PC-9 (cell line): ENCODE measurements around the gene ACTRT2. TPM values are rescaled to one million over a fixed set of nuclear protein-coding genes. Genes with fewer than 3 reads are reported as not detected.

Experiments used
- BruUV-seq: library from RNA; stranded (reverse); fragments of 400-500 nt; replicated peaks from 2 replicates; lab custom pipeline; 2021; lab: Mats Ljungman, UMichigan
- CTCF ChIA-PET: fragments of 300-600 bp; sonication (Branson Sonifier 250); formaldehyde crosslinking; loops from one replicate; lab custom pipeline; 2022; ENCODE audit warnings: antibody characterized with exemption; lab: Charles Lee
- POLR2A ChIA-PET: fragments of 300-600 bp; sonication (Branson Sonifier 250); formaldehyde crosslinking; loops from one replicate; lab custom pipeline; 2022; ENCODE audit warnings: antibody characterized with exemption; ENCODE audit not compliant: unreplicated experiment; lab: Charles Lee
- DNase-seq, 2 experiments: peaks; one replicate each; pipeline versions ENCODE4 v3.0.0 to v3.0.0-alpha.2; 2015 to 2022; ENCODE audit warnings: mixed read lengths in 1 of 2
- H2AFZ ChIP-seq: fragments of 200-600 bp; sonication (generic); 2 replicates; pipeline ENCODE4 v1.8.1; 2017; ENCODE audit warnings: antibody characterized with exemption
- H3F3A ChIP-seq: fragments of 200-600 bp; sonication (generic); 2 replicates; pipeline ENCODE4 v1.8.1; 2017; ENCODE audit warnings: antibody characterized with exemption, mild to moderate bottlenecking, low read depth; ENCODE audit not compliant: insufficient read depth
- H3K27ac ChIP-seq: fragments of 200-600 bp; sonication (generic); 2 replicates; pipeline ENCODE4 v1.6.1; 2016; ENCODE audit warnings: mixed run types
- H3K27me3 ChIP-seq: fragments of 200-600 bp; sonication (generic); 2 replicates; pipeline ENCODE4 v1.6.1; 2016; ENCODE audit warnings: low read depth, mixed run types; ENCODE audit not compliant: insufficient read depth
- H3K36me3 ChIP-seq: fragments of 200-600 bp; sonication (generic); 2 replicates; pipeline ENCODE4 v1.6.1; 2016; ENCODE audit warnings: low read depth, mixed run types
- H3K4me1 ChIP-seq: fragments of 200-600 bp; sonication (generic); replicated peaks from 2 replicates; pipeline ENCODE4 v1.6.1; 2016; ENCODE audit warnings: mixed run types; ENCODE audit not compliant: insufficient read depth
- H3K4me2 ChIP-seq: fragments of 200-600 bp; sonication (generic); 2 replicates; pipeline ENCODE4 v1.6.1; 2017; ENCODE audit warnings: mixed run types
- H3K4me3 ChIP-seq: fragments of 200-600 bp; sonication (generic); 2 replicates; pipeline ENCODE4 v1.6.1; 2016; ENCODE audit warnings: mixed run types
- H3K79me2 ChIP-seq: fragments of 200-600 bp; sonication (generic); 2 replicates; pipeline ENCODE4 v1.6.1; 2017; ENCODE audit warnings: low read depth, mixed run types
- H3K9me2 ChIP-seq: fragments of 200-600 bp; sonication (generic); 2 replicates; pipeline ENCODE4 v1.8.1; 2017; ENCODE audit warnings: mild to moderate bottlenecking; ENCODE audit not compliant: insufficient read depth
- H3K9me3 ChIP-seq: fragments of 200-600 bp; sonication (generic); 2 replicates; pipeline ENCODE4 v1.8.1; 2016; ENCODE audit warnings: low read depth; ENCODE audit not compliant: insufficient read depth
- H4K20me1 ChIP-seq: fragments of 200-600 bp; sonication (generic); 2 replicates; pipeline ENCODE4 v1.8.1; 2017; ENCODE audit not compliant: insufficient read depth
- CTCF ChIP-seq: fragments of 200-600 bp; sonication (generic); conservative IDR thresholded peaks from 2 replicates; pipeline ENCODE4 v1.6.1; 2017; ENCODE audit warnings: mixed run types, antibody characterized with exemption, mild to moderate bottlenecking, moderate library complexity
- EZH2 ChIP-seq: fragments of 200-600 bp; sonication (generic); IDR thresholded peaks from 2 replicates; pipeline ENCODE4 v1.8.0; 2017; ENCODE audit warnings: antibody characterized with exemption, low read depth
- intact Hi-C: fragments of 100-400 bp; cut with micrococcal nuclease; formaldehyde crosslinking; loops from one replicate; pipeline ENCODE4 v1.10.0; 2022; ENCODE audit not compliant: unreplicated experiment
- total RNA-seq: library from RNA; stranded (reverse); gene quantifications from 2 replicates; pipeline ENCODE4 v1.2.3, GENCODE V29; 2021

Gene ACTRT2
- total RNA-seq, 1 experiment from 2014 or later = not detected

- no peaks in the 10 kb centered on the region for H3K36me3 ChIP-seq
- H3K79me2 ChIP-seq = no peaks in the 10 kb centered on the region
- no peak overlapping the region for H3K27ac ChIP-seq
- no peak for TF ChIP-seq EZH2
- TF ChIP-seq CTCF = no peak
- no TSS peak for BruUV-seq
- H3F3A ChIP-seq = no peaks in the 10 kb centered on the region
- no peaks in the 10 kb centered on the region for H4K20me1 ChIP-seq
- H3K9me3 ChIP-seq = no peaks in the 10 kb centered on the region
- H2AFZ ChIP-seq = no peak overlapping the region
- ChIA-PET POLR2A (no interaction called here), CTCF (no interaction called here)
- H3K4me2 ChIP-seq = no peak overlapping the region
- intact Hi-C loops = no loop called here
- no peaks in the 10 kb centered on the region for H3K4me1 ChIP-seq
- H3K9me2 ChIP-seq = no peaks in the 10 kb centered on the region
- no peak overlapping the region for H3K4me3 ChIP-seq
- H3K27me3 ChIP-seq = peaks cover 91% of the 10 kb centered on the region
- DNase-seq = no peak
Observed at GRCh38 chr1:3001471-3002348, 19.6 kb upstream of the ACTRT2 start.

- no peak for DNase-seq
- no peaks in the 10 kb centered on the region for H3K4me1 ChIP-seq
- peaks cover 85% of the 10 kb centered on the region for H3K27me3 ChIP-seq
- ChIA-PET POLR2A (no interaction called here), CTCF (no interaction called here)
- H3F3A ChIP-seq = no peaks in the 10 kb centered on the region
- no peaks in the 10 kb centered on the region for H3K36me3 ChIP-seq
- H3K27ac ChIP-seq = no peak overlapping the region
- H3K9me2 ChIP-seq = no peaks in the 10 kb centered on the region
- H4K20me1 ChIP-seq = no peaks in the 10 kb centered on the region
- H3K4me3 ChIP-seq = no peak overlapping the region
- BruUV-seq = no TSS peak
- H2AFZ ChIP-seq = no peak overlapping the region
- no peak for TF ChIP-seq CTCF
- TF ChIP-seq EZH2 = no peak
- intact Hi-C loops = no loop called here
- no peaks in the 10 kb centered on the region for H3K79me2 ChIP-seq
- H3K4me2 ChIP-seq = no peak overlapping the region
- no peaks in the 10 kb centered on the region for H3K9me3 ChIP-seq
Observed at GRCh38 chr1:3002349-3003038, 18.8 kb upstream of the ACTRT2 start.

- TF ChIP-seq EZH2 (no peak), CTCF (no peak)
- intact Hi-C loops = no loop called here
- H3K27ac ChIP-seq = no peak overlapping the region
- H3F3A ChIP-seq = no peaks in the 10 kb centered on the region
- POLR2A ChIA-PET = no interaction called here
- no peaks in the 10 kb centered on the region for H3K79me2 ChIP-seq
- H3K4me2 ChIP-seq = no peak overlapping the region
- H3K4me1 ChIP-seq = no peaks in the 10 kb centered on the region
- H3K36me3 ChIP-seq = no peaks in the 10 kb centered on the region
- CTCF ChIA-PET = no interaction called here
- no peak overlapping the region for H3K4me3 ChIP-seq
- peaks cover 79% of the 10 kb centered on the region for H3K27me3 ChIP-seq
- no peaks in the 10 kb centered on the region for H3K9me2 ChIP-seq
- no peak overlapping the region for H2AFZ ChIP-seq
- DNase-seq = no peak
- no peaks in the 10 kb centered on the region for H3K9me3 ChIP-seq
- H4K20me1 ChIP-seq = no peaks in the 10 kb centered on the region
- no TSS peak for BruUV-seq
Observed at GRCh38 chr1:3003039-3003940, 18.0 kb upstream of the ACTRT2 start.
